HEK293T (cell line): Measurements from ENCODE around the gene ARNT2.

Experiments used
- CTCF ChIA-PET: fragments of 350-600 bp; formaldehyde crosslinking; extraction: SDS; loops from one replicate; lab custom pipeline; 2021; ENCODE audit warnings: antibody characterized with exemption, inconsistent platforms; lab: Yijun Ruan, JAX
- POLR2A ChIA-PET: fragments of 350-600 bp; formaldehyde crosslinking; extraction: SDS; loops from one replicate; lab custom pipeline; 2020; ENCODE audit warnings: antibody characterized with exemption, inconsistent platforms; lab: Yijun Ruan, JAX
- DNase-seq: peaks from one replicate; pipeline ENCODE4 v3.0.0; 2012; ENCODE audit warnings: mixed read lengths; ENCODE audit errors: extremely low spot score
- ARNT ChIP-seq: fragments of 450-650 bp; IDR thresholded peaks from 2 replicates; pipeline ENCODE4 v1.6.1; 2017; ENCODE audit warnings: mild to moderate bottlenecking
- BHLHE40 ChIP-seq: fragments of 450-650 bp; IDR thresholded peaks from 2 replicates; pipeline ENCODE4 v1.6.1; 2016; ENCODE audit warnings: mild to moderate bottlenecking, moderate library complexity, borderline replicate concordance
- CTBP1 ChIP-seq: fragments of 450-650 bp; IDR thresholded peaks from 2 replicates; pipeline ENCODE4 v1.6.1; 2016; ENCODE audit warnings: borderline replicate concordance
- ELF4 ChIP-seq: fragments of 450-650 bp; IDR thresholded peaks from 2 replicates; pipeline ENCODE4 v1.6.1; 2017; ENCODE audit warnings: antibody characterized with exemption
- FOXA1 ChIP-seq: fragments of 450-650 bp; IDR thresholded peaks from 2 replicates; pipeline ENCODE4 v1.6.1; 2016; ENCODE audit warnings: mild to moderate bottlenecking
- FOXK2 ChIP-seq: fragments of 450-650 bp; IDR thresholded peaks from 2 replicates; pipeline ENCODE4 v1.6.1; 2016; ENCODE audit warnings: mild to moderate bottlenecking
- FOXM1 ChIP-seq: fragments of 450-650 bp; IDR thresholded peaks from 2 replicates; pipeline ENCODE4 v1.6.1; 2017; ENCODE audit warnings: mild to moderate bottlenecking, borderline replicate concordance
- HDGF ChIP-seq: fragments of 450-650 bp; IDR thresholded peaks from 2 replicates; pipeline ENCODE4 v1.6.1; 2017; ENCODE audit warnings: antibody characterized with exemption, borderline replicate concordance
- L3MBTL2 ChIP-seq: fragments of 450-650 bp; conservative IDR thresholded peaks from 2 replicates; pipeline ENCODE4 v1.6.1; 2016; ENCODE audit warnings: mild to moderate bottlenecking
- LEF1 ChIP-seq: fragments of 450-650 bp; IDR thresholded peaks from 2 replicates; pipeline ENCODE4 v1.6.1; 2017; ENCODE audit warnings: mild to moderate bottlenecking, borderline replicate concordance
- NFRKB ChIP-seq: fragments of 450-650 bp; IDR thresholded peaks from 2 replicates; pipeline ENCODE4 v1.6.1; 2016; ENCODE audit warnings: mild to moderate bottlenecking, moderate library complexity
- SP1 ChIP-seq: fragments of 450-650 bp; IDR thresholded peaks from 2 replicates; pipeline ENCODE4 v1.6.1; 2017
- SUZ12 ChIP-seq: fragments of 450-650 bp; IDR thresholded peaks from 2 replicates; pipeline ENCODE4 v1.6.1; 2016; ENCODE audit warnings: mild to moderate bottlenecking
- TARDBP ChIP-seq: fragments of 450-650 bp; IDR thresholded peaks from 2 replicates; pipeline ENCODE4 v1.6.1; 2016
- ZNF384 ChIP-seq: fragments of 450-650 bp; IDR thresholded peaks from 2 replicates; pipeline ENCODE4 v1.6.1; 2016
- TF ChIP-seq, protein P1 (sequence below): fragments of 450-650 bp; IDR thresholded peaks from 2 replicates; pipeline ENCODE4 v1.6.1; 2016

ARNT2 gene

DNA sequence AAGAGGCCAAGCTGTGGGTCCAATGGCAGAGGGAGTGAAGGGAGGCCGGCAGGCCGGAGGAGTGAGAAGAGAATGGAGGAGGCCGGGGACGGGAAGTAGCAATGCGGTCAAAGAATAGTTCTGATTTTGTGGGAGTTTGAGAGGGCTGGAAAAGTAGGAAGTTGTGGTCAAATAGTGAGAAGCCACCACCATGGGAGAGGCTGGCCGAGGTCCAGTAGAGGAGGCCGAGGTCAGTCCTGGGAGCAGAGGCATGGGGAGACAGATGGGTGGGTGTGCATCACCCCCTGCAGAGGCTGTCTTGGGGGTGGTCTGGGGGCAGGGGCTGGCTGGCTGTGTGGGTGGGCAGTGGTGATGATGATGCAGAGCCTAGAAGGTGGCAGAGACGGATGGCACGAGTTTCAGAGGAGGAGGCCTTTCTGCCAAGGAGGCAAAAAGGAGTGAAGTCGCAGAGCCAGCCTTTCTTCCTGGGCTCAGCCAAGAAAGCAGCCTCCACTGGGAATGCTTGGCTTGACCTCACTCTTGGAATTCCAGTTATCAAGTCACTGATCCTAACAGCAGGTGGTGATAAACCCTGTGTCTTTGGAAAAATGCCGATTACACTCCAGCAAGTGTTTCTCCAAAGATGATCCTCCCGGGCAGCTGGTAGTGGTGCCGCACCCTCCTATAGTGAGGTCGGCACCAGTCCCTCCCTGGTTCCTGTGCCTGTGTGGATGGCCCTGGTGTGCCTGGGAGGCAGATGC is 57.3 kb downstream of the ARNT2 start:
- no peak for DNase-seq
- ChIA-PET POLR2A (no interaction called here), CTCF (no interaction called here)

GRCh38 chr15:80462111-80462510 is 57.9 kb downstream of the ARNT2 start:
- ChIA-PET CTCF (interaction anchor here (0.6 kb wide), 1 partner anchor 909 kb away, joined by 3 read pairs; no protein-coding TSS in a partner anchor), POLR2A (no interaction called here)
- no peak for TF ChIP-seq ZNF384
- TF ChIP-seq FOXA1: no peak
- TF ChIP-seq L3MBTL2: no peak
- TF ChIP-seq BHLHE40: no peak
- DNase-seq: no peak

More for the DNA sequence above, 57.3 kb downstream of the ARNT2 start:
- TF ChIP-seq ARNT: no peak
- TF ChIP-seq L3MBTL2: no peak
- no peak for TF ChIP-seq BHLHE40
- TF ChIP-seq TARDBP: no peak
- no peak for TF ChIP-seq FOXK2
- no peak for TF ChIP-seq ZNF384
- TF ChIP-seq FOXA1: no peak
- TF ChIP-seq ELF4: no peak
- TF ChIP-seq LEF1: no peak
- TF ChIP-seq SUZ12: no peak
- TF ChIP-seq HDGF: no peak
- no peak for TF ChIP-seq SP1
- TF ChIP-seq, protein P1, sequence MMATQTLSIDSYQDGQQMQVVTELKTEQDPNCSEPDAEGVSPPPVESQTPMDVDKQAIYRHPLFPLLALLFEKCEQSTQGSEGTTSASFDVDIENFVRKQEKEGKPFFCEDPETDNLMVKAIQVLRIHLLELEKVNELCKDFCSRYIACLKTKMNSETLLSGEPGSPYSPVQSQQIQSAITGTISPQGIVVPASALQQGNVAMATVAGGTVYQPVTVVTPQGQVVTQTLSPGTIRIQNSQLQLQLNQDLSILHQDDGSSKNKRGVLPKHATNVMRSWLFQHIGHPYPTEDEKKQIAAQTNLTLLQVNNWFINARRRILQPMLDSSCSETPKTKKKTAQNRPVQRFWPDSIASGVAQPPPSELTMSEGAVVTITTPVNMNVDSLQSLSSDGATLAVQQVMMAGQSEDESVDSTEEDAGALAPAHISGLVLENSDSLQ: no peak
- TF ChIP-seq NFRKB: no peak
- no peak for TF ChIP-seq FOXM1
- TF ChIP-seq CTBP1: no peak

DNA sequence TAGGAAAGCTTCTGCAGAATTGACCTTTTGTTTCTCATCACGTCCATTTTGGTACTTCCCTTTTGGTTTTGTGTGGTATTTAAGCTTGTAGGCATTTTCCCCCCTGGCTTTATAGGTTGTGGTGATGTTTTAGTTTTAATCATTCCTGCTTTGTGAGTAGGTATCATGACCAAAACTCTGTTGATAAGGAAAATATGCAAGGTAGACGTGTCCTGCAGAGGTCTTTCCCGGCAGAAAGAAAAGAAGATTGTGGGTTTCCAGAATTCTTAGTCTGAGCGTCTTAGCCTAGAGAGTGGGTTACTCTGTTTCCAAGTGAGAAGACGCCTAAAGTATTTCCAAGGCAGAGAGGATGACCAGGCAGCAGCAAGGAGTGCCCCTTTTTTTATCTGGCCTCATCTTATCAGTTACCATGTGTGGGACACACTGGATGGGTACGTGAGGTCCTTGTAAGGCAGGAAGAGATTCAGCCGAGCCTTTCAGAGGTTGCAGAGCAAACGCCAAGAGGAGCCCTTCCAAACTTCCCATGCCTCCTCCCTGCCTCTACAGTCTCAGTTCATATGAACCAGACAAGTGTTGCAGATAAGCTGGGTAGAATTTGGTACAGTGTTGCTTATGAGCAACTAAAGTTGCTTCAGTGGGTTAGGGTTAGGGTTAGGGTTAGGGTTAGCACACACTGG is 58.8 kb downstream of the ARNT2 start:
- POLR2A ChIA-PET: no interaction called here
- CTCF ChIA-PET: no interaction called here
- no peak for TF ChIP-seq FOXA1
- no peak for TF ChIP-seq LEF1
- TF ChIP-seq HDGF: no peak
- no peak for TF ChIP-seq SP1
- TF ChIP-seq SUZ12: no peak
- TF ChIP-seq ELF4: no peak
- no peak for TF ChIP-seq FOXM1
- TF ChIP-seq, protein P1: no peak
- TF ChIP-seq BHLHE40: no peak
- no peak for TF ChIP-seq CTBP1
- no peak for TF ChIP-seq L3MBTL2
- TF ChIP-seq TARDBP: no peak
- TF ChIP-seq NFRKB: no peak
- no peak for TF ChIP-seq ARNT
- TF ChIP-seq FOXK2: no peak
- no peak for TF ChIP-seq ZNF384
- no peak for DNase-seq

- TF ChIP-seq TARDBP (no peak), ZNF384 (no peak), ARNT (no peak), SUZ12 (no peak), NFRKB (no peak)
- CTCF ChIA-PET: no interaction called here
- no peak for DNase-seq
- POLR2A ChIA-PET: no interaction called here
Measured at GRCh38 chr15:80464951-80465625, 60.9 kb downstream of the ARNT2 start.

GRCh38 chr15:80465626-80466005 is 61.4 kb downstream of the ARNT2 start:
- ChIA-PET POLR2A (no interaction called here), CTCF (no interaction called here)
- no peak for TF ChIP-seq HDGF
- TF ChIP-seq NFRKB: no peak
- no peak for DNase-seq

DNA sequence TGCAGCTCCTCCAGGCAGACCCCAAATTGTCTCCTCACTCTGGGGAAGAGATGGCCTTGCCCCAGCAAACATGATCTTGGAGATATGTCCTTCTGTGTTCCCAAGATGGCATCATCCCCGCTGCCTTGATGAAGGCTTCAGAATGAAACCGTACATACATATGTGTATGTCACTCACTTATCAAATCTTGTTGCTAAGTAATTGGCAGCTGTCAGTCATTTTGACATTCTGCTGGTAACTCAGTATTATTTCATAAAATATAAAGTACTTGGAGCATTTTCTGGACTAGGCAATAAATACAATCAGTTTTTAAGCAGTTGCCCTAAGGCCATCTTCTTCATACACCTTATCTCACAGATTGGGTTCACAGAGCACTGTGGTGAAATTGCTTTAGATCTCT is 62.4 kb downstream of the ARNT2 start:
- POLR2A ChIA-PET: no interaction called here
- CTCF ChIA-PET: no interaction called here

More for the DNA sequence above, 62.4 kb downstream of the ARNT2 start:
- no peak for DNase-seq
- TF ChIP-seq, protein P1: peak; percentile 69
- no peak for TF ChIP-seq ZNF384
- TF ChIP-seq L3MBTL2: no peak
